Neuronal stem cell (in vitro differentiated cells): ENCODE measurements around the gene NFIX.

Experiments
- DNase-seq: peaks from one replicate; pipeline ENCODE4 v3.0.0-alpha.2; 2013; ENCODE audit warnings: low spot score
- H2AFZ ChIP-seq: one replicate; pipeline ENCODE4 v1.6.1; 2013; ENCODE audit warnings: mild to moderate bottlenecking, low read length, inconsistent platforms
- H2AK5ac ChIP-seq: 2 replicates; pipeline ENCODE4 v1.6.1; 2013; ENCODE audit warnings: low read depth, mild to moderate bottlenecking, inconsistent platforms, low read length, moderate library complexity, mixed read lengths
- H2BK120ac ChIP-seq: 2 replicates; pipeline ENCODE4 v1.6.1; 2013; ENCODE audit warnings: low read depth, mild to moderate bottlenecking, inconsistent platforms, low read length, moderate library complexity, mixed read lengths
- H2BK12ac ChIP-seq: one replicate; pipeline ENCODE4 v1.6.1; 2013; ENCODE audit warnings: low read length, inconsistent platforms
- H2BK15ac ChIP-seq: 2 replicates; pipeline ENCODE4 v1.6.1; 2013; ENCODE audit warnings: mild to moderate bottlenecking, low read length, inconsistent platforms, mixed read lengths
- H2BK5ac ChIP-seq: one replicate; pipeline ENCODE4 v1.6.1; 2013; ENCODE audit warnings: inconsistent platforms, mild to moderate bottlenecking, low read length, moderate library complexity
- H3K14ac ChIP-seq: one replicate; pipeline ENCODE4 v1.6.1; 2013; ENCODE audit warnings: low read length, inconsistent platforms
- H3K18ac ChIP-seq: 2 replicates; pipeline ENCODE4 v1.6.1; 2013; ENCODE audit warnings: low read length, inconsistent platforms
- H3K23ac ChIP-seq: 2 replicates; pipeline ENCODE4 v1.6.1; 2013; ENCODE audit warnings: low read depth, mild to moderate bottlenecking, mixed read lengths, low read length, inconsistent platforms; ENCODE audit not compliant: poor library complexity
- H3K27ac ChIP-seq: replicated peaks from 3 replicates; pipeline ENCODE4 v1.5.1; 2013; ENCODE audit warnings: low read length, inconsistent platforms
- H3K27me3 ChIP-seq, 3 experiments: 2 replicates each; pipeline ENCODE4 v1.6.1; 2013; ENCODE audit warnings: low read length in 3 of 3, mild to moderate bottlenecking in 2 of 3, inconsistent platforms in 1 of 3, low read depth in 1 of 3, mixed read lengths in 1 of 3, moderate library complexity in 1 of 3; ENCODE audit not compliant: control insufficient read depth in 3 of 3, insufficient read depth in 3 of 3
- H3K36me3 ChIP-seq, 2 donors: replicated peaks in 1 of 2; 2 replicates each; pipeline ENCODE4 v1.6.1; 2013; ENCODE audit warnings: low read length in 2 of 2; ENCODE audit not compliant: control insufficient read depth in 2 of 2, insufficient read depth in 2 of 2
- H3K4ac ChIP-seq: 2 replicates; pipeline ENCODE4 v1.6.1; 2013; ENCODE audit warnings: inconsistent platforms, mild to moderate bottlenecking, low read length, moderate library complexity
- H3K4me1 ChIP-seq, 2 donors: 1 replicate in 1 of 2; 2 replicates in 1 of 2; pipeline ENCODE4 v1.6.1; 2013; ENCODE audit warnings: low read length in 2 of 2, low read depth in 1 of 2; ENCODE audit not compliant: control insufficient read depth in 2 of 2, insufficient read depth in 1 of 2
- H3K4me2 ChIP-seq: one replicate; pipeline ENCODE4 v1.6.1; 2013; ENCODE audit warnings: mild to moderate bottlenecking, low read length, inconsistent platforms; ENCODE audit not compliant: insufficient read depth, poor library complexity, severe bottlenecking
- H3K4me3 ChIP-seq, 2 donors: 2 replicates each; pipeline ENCODE4 v1.5.1; 2013; ENCODE audit warnings: low read length in 2 of 2, mild to moderate bottlenecking in 2 of 2, inconsistent platforms in 1 of 2, moderate library complexity in 1 of 2
- H3K79me1 ChIP-seq: one replicate; pipeline ENCODE4 v1.6.1; 2013; ENCODE audit warnings: low read depth, mild to moderate bottlenecking, inconsistent platforms, low read length, moderate library complexity
- H3K9ac ChIP-seq: one replicate; pipeline ENCODE4 v1.6.1; 2013; ENCODE audit warnings: mild to moderate bottlenecking, low read depth, low read length, inconsistent platforms; ENCODE audit not compliant: poor library complexity
- H3K9me3 ChIP-seq, 2 donors: replicated peaks in 1 of 2; 2 replicates each; pipeline versions ENCODE3 to v1.6.1; 2013; ENCODE audit warnings: low read length in 2 of 2, mild to moderate bottlenecking in 2 of 2, inconsistent platforms in 1 of 2, low read depth in 1 of 2, mixed read lengths in 1 of 2, moderate library complexity in 1 of 2; ENCODE audit not compliant: control insufficient read depth in 2 of 2, insufficient read depth in 1 of 2
- H4K8ac ChIP-seq: one replicate; pipeline ENCODE4 v1.6.1; 2013; ENCODE audit warnings: low read depth, mild to moderate bottlenecking, inconsistent platforms, low read length, moderate library complexity
- H4K91ac ChIP-seq: one replicate; pipeline ENCODE4 v1.6.1; 2013; ENCODE audit warnings: low read length, low read depth, mild to moderate bottlenecking, inconsistent platforms; ENCODE audit not compliant: poor library complexity
- WGBS, 2 donors: extraction: QIAGEN DNeasy Blood & Tissue Kit; methylation state at CpG; one replicate each; pipeline ENCODE4 v1.1.7; 2013; ENCODE audit warnings: missing lambda C conversion rate in 2 of 2, mixed read lengths in 1 of 2; ENCODE audit not compliant: insufficient read length in 2 of 2, insufficient replicate concordance in 1 of 2; ENCODE audit errors: extremely low coverage in 2 of 2; 5-methylcytosine and 5-hydroxymethylcytosine counted together

Gene NFIX

GRCh38 chr19:13104848-13105711 is 109.8 kb downstream of the NFIX start:
- DNase-seq = no peak
- no CpG with 5 or more reads among the region's 29 CpGs for WGBS, 2 donors

DNA sequence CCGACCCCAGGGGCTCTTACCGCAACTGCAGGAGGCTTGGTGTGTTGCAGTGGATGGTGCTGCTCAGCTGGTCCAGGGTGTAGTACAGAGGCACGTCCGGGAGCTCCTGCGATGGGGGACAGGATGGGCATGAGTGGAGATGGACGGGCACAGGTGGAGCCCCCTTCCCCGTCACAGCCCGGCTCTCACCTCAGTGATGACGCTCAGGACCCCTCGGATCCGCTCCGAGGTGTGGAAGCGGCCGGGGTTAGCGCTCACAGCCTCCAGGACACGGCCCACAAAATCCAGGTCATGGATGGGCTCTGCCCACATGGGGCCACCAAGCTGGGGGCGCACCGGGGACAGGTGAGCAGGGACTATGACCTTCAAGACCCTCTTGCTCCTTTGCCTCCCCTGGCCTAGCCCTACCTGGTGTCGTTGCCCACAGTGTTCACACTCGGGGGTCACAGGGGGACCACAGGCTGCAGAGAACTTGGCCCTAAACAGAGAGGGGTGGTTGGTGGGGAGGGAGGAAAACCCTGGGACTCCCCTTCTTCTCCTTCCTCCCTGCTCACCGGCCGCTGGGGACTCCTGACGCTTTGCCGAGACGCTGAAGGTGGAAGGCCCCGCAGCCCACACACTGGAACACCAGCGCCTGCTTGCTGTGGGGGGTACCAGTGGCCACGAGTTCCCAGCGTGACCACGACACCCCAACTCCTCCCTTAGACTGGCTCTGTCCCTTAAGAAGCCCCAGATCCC is 114.3 kb downstream of the NFIX start:
- WGBS, 2 donors = no CpG with 5 or more reads among the region's 30 CpGs
- no peak overlapping the region for H2BK120ac ChIP-seq

More at GRCh38 chr19:13104848-13105711, 109.8 kb downstream of the NFIX start:
- H4K8ac ChIP-seq = no peak overlapping the region
- no peaks in the 10 kb centered on the region for H3K79me1 ChIP-seq
- H3K4me2 ChIP-seq = no peak overlapping the region
- no peak overlapping the region for H2AK5ac ChIP-seq
- H4K91ac ChIP-seq = no peak overlapping the region
- no peak overlapping the region for H3K27ac ChIP-seq
- H2BK15ac ChIP-seq = no peak overlapping the region
- H3K4me3 ChIP-seq = no peak overlapping the region
- no peak overlapping the region for H3K14ac ChIP-seq
- peaks cover 10 to 30% of the 10 kb centered on the region in 2 donors for H3K36me3 ChIP-seq
- H3K4me1 ChIP-seq = peaks cover 4 to 9% of the 10 kb centered on the region in 2 donors
- peaks cover 0 to 3% of the 10 kb centered on the region in 2 donors for H3K9me3 ChIP-seq
- H2AFZ ChIP-seq = no peak overlapping the region
- H2BK5ac ChIP-seq = no peak overlapping the region
- no peak overlapping the region for H2BK120ac ChIP-seq
- H2BK12ac ChIP-seq = no peak overlapping the region
- H3K9ac ChIP-seq = no peak overlapping the region
- no peak overlapping the region for H3K18ac ChIP-seq
- no peak overlapping the region for H3K4ac ChIP-seq
- H3K27me3 ChIP-seq = peaks cover 3 to 22% (median 21%) of the 10 kb centered on the region in 3 experiments
- peak overlapping the region; percentile 81 for H3K23ac ChIP-seq

DNA sequence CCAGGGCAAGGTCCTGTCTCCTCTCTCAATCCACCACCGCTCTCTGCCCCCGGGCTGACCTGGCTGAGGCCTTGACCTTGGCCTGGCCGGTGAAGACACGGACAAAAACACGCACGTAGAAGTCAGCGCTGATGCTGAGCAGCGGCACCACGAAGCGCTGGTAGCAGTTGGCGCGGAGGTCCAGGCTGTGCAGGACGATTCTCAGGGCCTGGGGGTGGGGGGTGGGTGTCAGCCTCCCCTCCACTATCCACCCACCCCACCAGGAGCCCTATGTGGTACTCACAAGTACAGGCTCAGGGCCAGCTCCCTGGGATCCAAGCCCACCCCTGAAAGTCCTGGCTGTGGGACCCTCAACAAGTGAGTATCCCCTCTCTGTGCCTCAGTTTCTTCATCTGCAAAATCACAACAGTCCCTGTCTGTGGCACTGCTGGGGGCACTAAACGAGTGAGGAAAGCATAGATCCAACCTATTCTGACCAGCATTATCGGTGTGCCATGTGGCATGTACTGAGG is 114.9 kb downstream of the NFIX start:
- Histone ChIP-seq H3K14ac (no peak overlapping the region), H4K8ac (no peak overlapping the region), H3K4ac (no peak overlapping the region), H2BK5ac (no peak overlapping the region), H3K9ac (no peak overlapping the region), H3K23ac (no peak overlapping the region), H3K4me2 (no peak overlapping the region), H2BK15ac (no peak overlapping the region), H2AFZ (no peak overlapping the region), H2BK12ac (peak overlapping the region; percentile 41), H2BK120ac (no peak overlapping the region), H3K18ac (no peak overlapping the region), H3K36me3 (peaks cover 18 to 53% of the 10 kb centered on the region in 2 donors), H3K4me3 (no peak overlapping the region), H2AK5ac (no peak overlapping the region), H3K27ac (no peak overlapping the region), H3K9me3 (no peaks in the 10 kb centered on the region), H3K4me1 (peaks cover 0 to under 1% of the 10 kb centered on the region in 2 donors), H3K79me1 (peaks cover 2% of the 10 kb centered on the region), H4K91ac (no peak overlapping the region), H3K27me3 (no peaks in the 10 kb centered on the region)
- no CpG with 5 or more reads among the region's 15 CpGs for WGBS, 2 donors
- no peak for DNase-seq

More for the DNA sequence above, 114.3 kb downstream of the NFIX start:
- H3K14ac ChIP-seq = no peak overlapping the region
- H4K8ac ChIP-seq = no peak overlapping the region
- H3K9ac ChIP-seq = peak overlapping the region; percentile 60
- no peaks in the 10 kb centered on the region for H3K27me3 ChIP-seq
- H3K79me1 ChIP-seq = peaks cover 2% of the 10 kb centered on the region
- no peak overlapping the region for H3K4me3 ChIP-seq
- no peak overlapping the region for H2BK15ac ChIP-seq
- peak overlapping the region; percentile 55 for H3K23ac ChIP-seq
- DNase-seq = no peak
- H3K4me1 ChIP-seq = no peaks in the 10 kb centered on the region
- H2AK5ac ChIP-seq = no peak overlapping the region
- H3K9me3 ChIP-seq = no peaks in the 10 kb centered on the region
- H3K18ac ChIP-seq = no peak overlapping the region
- H2AFZ ChIP-seq = no peak overlapping the region
- no peak overlapping the region for H3K4ac ChIP-seq
- H2BK12ac ChIP-seq = peak overlapping the region; percentile 41
- H3K4me2 ChIP-seq = no peak overlapping the region
- no peak overlapping the region for H2BK5ac ChIP-seq
- H3K36me3 ChIP-seq = peaks cover 17 to 50% of the 10 kb centered on the region in 2 donors
- no peak overlapping the region for H3K27ac ChIP-seq
- H4K91ac ChIP-seq = no peak overlapping the region

GRCh38 chr19:13112555-13112954 is 117.3 kb downstream of the NFIX start:
- no peak overlapping the region for H3K4ac ChIP-seq
- H3K27me3 ChIP-seq = no peaks in the 10 kb centered on the region
- H3K9ac ChIP-seq = peak overlapping the region; percentile 4
- peaks cover 5% of the 10 kb centered on the region for H3K79me1 ChIP-seq
- no peak overlapping the region for H2BK12ac ChIP-seq
- H2BK15ac ChIP-seq = no peak overlapping the region
- peak overlapping the region; percentile 35 for H2AK5ac ChIP-seq
- H3K27ac ChIP-seq = no peak overlapping the region
- H4K8ac ChIP-seq = no peak overlapping the region
- H2BK120ac ChIP-seq = no peak overlapping the region
- H3K36me3 ChIP-seq = peaks cover 17 to 49% of the 10 kb centered on the region in 2 donors
- no CpG with 5 or more reads among the region's 10 CpGs for WGBS, 2 donors
- no peak overlapping the region for H4K91ac ChIP-seq
- peak overlapping the region; percentile 57 for H3K18ac ChIP-seq
- DNase-seq = no peak
- H3K4me3 ChIP-seq = no peak overlapping the region
- H3K23ac ChIP-seq = no peak overlapping the region
- no peak overlapping the region for H2AFZ ChIP-seq
- no peak overlapping the region for H3K14ac ChIP-seq
- peaks cover 8 to 11% of the 10 kb centered on the region in 2 donors for H3K4me1 ChIP-seq
- H2BK5ac ChIP-seq = no peak overlapping the region
- H3K9me3 ChIP-seq = no peaks in the 10 kb centered on the region
- no peak overlapping the region for H3K4me2 ChIP-seq
